Skin of body (tissue), 2 donors: ENCODE measurements around the gene BCAR1. TPM values are rescaled to one million over a fixed set of nuclear protein-coding genes. Genes with fewer than 3 reads are reported as not detected.
"Not testable (repeated sequence)": the region's sequence is repeated elsewhere in the genome, so short reads cannot be mapped to it uniquely, and the experiment has no call there.

Experiments used
- DNase-seq: peaks from one replicate; lab custom pipeline; 2025; lab: John Stamatoyannopoulos, UW
- total RNA-seq: library from RNA; depleted of rRNA; stranded (reverse); fragments of >200 nt; gene quantifications from one replicate; pipeline ENCODE4 v1.2.3, GENCODE V29; 2014

BCAR1 gene
- total RNA-seq, 1 donor from 2014 or later = 16.8 TPM

DNA sequence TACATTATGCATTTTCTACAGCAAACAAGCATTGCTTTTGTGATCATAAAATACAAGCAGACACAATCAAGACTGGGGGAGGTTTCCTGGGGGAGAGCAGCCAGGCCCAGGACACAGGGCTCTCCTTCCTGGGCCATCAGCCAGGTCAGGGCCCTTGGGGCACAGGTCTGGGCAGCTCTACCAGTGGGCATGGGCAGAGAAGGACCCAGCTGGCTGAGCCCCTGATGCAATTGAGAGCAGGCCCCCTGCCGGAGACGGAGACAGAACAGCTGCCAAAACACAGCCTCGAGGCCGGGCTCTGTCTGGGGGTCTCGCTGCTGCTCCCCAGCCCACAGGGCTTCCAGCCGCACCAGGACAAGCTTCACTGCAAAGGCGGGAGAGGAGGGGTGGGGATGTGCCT lies 10.8 kb downstream of the BCAR1 start:
- not testable (repeated sequence) for DNase-seq

DNA sequence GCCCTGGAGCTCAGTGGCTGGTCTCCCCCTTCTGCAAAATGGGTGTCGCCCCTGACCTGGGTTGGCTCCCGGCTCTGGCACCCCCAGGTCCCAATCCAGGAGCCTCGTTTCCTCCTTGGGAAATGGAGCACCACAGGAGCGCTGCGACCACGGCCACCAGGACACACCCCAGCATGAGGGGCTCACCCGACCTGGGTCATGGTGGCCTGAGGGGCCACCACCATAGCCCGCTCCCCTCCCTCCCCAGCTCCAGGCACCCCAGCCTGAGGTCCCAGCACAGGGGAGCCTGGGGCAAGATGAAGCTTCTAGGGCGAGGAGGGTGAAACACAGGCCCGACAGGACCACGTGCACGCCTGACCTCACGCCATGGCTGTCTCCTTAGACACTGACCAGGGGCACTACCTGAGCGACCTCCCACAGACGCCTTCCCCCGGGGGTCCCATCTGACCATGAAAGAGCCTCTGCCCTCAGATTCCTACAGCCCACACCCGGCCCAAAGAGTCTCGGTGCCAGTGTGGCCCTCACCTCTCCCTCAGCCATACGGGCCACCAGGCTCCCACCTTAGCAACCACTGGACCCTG lies 11.8 kb downstream of the BCAR1 start:
- no peak for DNase-seq

DNA sequence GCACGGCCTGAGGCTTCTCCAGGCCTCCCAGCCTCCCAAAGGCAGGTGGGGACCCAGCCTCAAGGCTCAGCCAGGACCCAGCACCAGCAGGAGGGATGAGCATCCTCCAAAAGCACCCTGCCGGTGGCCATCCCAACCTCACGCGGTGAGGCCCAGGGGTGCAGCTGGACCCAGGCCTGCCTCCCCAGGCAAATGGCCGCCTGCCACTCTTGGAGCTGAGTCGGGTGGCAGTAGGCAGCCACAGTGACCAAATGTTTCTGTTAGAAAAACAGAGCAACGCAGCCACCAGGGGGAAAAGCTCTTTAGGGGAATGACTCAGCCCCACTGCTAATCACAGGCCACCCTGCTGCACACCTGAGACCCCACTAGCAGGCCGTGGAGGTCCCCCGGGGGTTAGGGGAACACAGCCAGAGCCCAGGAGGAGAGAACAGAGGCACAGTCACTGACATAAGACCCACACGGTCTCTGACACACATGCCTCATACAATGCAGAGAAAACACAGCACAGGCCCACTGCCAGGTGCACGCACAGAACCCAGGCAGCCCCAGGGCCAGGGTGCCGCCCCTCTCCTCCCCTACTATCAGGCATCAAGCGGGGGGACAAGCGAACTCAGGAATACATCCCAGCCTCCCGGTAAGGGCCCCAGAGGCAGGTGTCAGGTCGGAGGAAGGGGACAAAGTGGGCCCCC lies 12.4 kb downstream of the BCAR1 start:
- no peak for DNase-seq

DNA sequence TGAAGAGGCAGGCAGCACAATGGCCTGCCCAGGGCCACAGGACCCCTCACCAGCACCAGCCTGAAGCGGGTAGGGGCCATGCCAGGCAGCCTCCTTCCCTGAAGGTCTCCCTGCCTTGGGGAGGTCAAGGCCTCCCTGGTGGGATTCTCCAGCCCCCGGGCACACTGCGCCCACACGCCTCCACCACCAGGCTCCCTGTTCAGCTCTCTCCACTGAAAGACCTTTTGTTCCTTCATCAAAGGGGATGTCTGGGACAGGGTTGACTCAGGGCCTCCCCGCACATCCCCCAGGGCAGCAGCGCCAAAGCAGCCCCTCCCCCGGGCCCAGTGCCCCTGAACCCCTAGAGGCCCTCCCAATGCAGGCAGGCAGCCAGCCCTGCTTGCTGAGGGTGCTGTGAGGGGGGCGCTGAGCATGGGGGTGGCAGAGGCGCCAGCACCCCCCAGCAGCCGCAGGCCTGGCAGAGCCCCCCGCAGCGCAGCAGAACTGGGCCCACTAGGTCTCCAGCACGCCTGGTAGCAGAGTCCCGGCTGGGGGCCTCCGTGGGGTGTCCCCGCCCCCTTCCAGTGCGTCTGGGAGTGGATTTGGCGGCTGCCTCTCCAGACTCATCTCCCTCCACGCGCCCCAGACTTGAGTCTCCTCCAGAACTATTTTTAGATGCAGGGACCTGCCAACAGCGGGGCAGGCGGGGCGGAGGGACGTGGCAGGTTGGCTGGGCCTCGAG lies 13.1 kb downstream of the BCAR1 start:
- DNase-seq = peak; percentile 59

DNA sequence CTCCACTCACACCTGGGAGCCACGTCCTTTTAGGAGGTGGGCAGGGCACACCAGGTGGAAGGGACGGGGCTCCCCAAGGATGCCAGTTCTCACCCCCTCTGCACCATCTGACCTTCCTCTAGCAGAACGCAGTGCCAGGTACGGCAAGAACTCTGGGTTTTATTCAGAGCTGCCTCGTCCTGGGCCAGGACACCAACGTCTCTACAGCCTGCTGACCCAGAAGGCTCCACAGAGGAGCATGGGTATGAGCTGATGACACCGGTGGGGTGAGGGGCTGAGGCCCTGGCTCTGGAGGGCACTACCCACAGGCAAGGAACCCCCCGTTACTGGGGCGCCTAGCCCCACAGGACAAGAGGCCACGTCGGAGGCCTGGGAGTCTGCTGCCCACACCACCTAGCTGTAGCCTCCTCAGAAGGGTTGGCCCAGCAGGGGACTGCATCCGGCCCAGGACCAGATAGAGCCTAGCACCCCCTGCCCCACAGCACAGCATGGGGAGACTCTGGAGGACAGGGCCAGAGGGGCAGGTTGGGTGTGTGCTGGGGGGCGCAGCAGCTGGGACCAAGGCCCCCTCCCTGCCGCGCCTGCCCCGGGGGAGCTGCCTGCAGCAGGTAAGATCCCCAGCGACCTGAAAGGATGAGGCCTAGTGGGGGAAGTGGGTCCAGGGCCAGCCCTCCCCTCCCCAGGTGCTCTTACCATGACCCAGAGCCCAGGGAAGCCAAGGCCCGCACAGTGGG lies 13.9 kb downstream of the BCAR1 start:
- DNase-seq = no peak

DNA sequence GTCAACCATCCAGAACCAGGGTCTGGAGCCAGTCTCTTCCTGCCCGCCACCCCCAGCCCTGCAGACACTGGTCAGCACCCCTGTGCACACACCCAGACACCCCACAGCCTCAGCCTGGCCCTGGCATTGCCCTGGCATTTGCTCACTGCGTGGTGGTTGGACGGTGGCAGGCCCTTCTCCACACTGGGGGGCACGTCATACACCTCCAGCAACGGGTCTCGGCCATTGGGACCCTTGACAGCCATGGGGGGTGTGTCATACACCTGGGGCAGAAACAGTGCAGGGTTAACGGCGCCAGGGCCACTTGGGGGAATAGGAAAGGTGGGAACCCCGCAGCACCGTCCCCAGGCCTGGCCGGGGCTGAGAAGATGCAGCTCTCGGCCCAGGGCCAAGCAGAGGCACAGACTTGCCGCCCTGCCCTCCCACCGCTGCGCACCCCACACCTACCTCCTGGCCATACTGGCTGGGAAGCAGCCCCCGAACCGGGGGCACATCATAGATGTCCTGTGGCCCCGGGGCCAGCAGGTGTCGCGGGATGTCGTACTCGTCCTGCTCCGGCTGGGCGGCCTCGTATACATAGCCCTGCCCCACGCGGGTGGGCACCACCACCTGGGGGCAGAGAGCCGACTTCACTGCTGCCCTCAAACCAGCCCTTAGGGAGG lies 14.6 kb downstream of the BCAR1 start:
- DNase-seq = no peak

DNA sequence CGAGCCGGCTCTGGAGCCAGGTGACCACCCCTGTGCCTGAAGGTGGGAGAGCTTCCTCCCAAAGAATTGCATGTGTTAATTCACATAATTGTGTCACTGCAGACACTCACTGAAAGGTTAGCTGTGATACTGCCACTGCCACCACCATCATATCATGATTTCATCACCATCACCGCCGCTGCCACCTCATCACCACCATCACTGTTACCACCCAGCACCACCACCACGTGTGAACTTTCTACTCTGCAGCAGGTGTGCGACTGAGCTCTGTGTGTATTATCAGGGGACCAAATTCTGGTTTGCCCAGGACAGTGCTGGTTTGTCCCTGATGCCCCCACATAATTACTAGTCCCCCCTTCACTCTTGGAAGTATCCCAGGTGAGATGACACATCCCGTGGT lies 15.2 kb downstream of the BCAR1 start:
- DNase-seq = no peak

DNA sequence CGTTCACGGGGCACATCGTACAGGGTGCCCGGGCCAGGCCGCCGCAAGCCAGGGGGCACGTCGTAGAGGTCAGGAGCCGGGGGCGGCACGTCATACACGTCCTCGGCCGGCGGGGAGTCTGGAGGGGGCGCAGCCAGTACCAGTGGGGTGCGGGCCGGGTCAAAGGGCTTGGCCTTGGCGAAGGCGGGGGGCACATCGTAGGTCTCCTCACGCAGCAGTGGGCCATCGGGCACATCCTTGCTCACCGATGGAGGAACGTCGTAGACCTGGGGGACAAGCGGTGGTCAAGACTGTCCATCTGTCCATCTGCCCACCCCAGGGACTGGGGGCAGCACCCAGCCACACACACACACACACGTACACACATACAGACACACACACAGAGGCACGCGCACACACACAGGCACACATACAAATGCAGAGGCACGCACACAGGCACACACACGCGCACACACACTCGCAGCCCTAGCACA lies 15.7 kb downstream of the BCAR1 start:
- DNase-seq = no peak

DNA sequence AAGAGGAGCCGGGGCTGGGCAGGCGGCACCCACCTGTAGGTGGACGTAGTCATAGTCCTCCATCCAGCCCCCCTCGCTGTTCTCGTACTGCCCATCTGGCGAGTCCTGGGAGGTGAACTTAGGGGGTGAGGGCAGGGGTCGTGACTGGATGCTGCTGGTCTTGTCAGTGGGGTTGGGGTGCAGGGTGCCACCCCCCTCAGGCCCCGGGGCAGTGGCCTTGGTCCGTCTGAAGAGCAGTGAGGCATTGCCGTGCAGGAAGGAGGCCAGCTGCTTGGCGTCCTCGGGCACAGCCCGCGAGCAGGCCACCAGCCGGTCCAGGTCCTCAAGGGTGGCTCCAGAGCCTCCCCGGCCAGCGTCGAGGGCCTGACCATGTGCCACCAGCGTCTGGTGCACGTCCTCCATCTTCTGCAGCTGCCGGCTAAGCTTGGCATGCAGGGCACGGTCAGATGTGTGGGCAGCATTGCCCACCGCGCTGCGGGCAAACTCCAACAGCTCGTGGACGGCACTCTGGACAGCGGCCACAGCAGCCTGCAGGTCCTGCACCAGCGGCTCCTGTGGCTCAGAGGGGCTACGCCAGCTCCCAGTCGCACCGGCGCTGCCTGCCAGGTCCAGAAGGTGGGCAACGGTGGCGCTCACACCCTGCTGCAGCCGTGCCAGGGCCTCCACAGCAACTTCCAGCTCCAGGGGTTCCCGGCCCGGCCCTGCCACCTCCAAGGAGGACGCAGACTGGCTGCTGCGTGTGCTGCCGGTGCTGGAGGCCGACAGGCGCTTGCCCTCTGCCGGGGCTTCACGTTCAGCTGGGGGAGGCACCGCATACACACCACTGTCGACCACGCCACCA lies 16.3 kb downstream of the BCAR1 start:
- DNase-seq = no peak

DNA sequence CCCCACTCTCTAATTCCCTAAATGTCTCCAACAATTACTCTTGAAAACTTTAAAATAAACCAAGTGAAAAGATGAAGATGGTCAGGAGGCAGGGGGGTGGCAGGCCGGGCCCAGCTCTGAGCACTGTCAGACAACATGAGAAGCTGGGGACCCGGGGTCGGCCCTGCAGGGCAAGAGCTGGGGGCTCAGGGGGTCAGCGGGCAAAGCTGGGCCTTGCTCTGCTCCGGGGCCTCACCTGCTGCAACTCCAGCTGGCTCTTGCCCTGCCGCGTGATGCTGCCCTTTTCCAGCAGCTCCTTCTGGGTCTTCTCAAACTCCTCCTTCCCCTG lies 17.8 kb downstream of the BCAR1 start:
- DNase-seq = no peak

DNA sequence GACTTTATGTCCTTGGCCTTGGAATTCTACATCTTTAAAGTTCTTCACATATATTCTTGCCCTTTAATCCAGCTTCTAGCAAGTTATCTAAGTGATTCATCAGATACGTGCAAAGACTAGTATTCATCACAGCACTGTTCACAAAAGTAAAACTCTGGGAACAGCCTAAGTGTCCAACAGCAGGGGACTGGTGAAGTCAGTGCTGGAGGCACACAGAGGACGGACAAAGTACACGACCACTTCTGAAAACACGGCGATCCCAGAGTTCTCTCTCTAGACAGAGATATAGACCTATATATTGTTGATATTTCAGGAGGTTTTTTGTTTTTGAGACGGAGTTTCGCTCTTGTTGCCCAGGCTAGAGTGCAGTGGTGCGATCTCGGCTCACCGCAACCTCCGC lies 19.9 kb downstream of the BCAR1 start:
- DNase-seq = no peak

DNA sequence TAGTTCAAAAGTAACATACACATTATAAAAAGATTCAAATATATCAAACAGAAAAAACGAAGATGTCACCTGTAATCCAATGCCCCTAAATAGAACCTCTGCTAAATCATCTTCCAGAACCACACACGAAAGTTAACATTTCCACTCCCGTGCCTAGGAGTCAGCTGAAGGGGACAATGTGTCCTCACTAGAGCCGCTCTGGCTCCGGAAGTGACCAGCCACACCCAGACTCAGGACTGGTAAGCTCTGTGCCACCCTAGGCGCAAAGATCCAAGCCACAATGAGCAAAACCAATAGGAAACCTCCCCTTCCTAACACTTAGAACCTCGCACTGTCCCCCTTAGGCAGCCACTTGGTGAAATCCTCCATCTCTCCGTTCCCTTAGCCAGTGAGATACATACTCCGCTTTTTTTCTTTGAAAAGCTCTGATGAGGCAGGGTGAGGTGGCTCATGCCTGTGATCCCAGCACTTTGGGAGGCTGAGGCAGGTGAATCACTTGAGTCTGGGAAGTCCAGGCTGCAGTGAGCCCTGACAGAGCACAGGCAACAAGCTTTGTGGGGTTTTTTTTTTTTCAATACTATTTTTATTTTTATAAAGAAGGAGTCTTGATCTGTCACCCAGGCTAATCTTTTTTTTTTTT lies 20.8 kb downstream of the BCAR1 start:
- DNase-seq = no peak

DNA sequence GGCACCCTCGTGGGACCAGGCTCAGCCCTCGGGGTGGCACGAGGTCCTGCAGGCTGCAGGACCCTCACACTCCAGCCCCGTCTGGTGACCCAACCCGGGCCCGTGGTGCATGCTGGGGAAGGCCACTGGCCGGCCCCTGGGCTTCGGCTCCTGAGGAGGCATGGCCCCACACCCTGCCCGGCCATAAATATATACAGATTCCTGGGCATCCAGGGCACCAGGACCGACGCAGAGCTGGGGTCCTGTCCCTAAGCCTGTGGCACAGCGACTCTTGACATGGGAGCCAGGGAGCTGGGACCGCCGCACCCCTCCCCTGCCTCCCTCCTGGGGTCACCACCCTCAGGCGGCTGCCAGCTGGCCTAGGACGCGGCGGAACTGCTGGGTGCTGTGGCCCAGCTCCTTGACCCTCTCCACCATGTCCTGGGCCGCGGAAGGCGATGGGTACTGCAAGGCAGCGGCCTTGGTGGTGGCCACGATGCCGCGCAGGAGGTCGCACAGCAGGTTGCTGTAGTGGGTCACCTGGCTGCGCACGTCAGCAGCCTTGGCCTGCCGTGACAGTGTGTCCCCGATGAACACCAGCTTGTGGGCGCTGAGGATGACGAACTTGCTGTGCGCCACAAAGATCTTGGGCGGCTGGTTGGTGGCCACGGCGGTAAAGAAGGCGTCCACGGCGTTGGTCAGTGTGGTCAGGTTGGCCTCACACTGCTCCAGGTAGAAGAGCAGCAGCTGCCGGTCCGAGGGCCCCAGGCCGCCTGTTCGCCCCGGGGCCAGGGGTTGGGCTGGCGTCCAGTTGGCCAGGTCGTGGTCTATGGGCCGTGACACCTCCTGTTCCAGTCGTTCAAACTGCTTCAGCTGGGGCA lies 22.0 kb downstream of the BCAR1 start:
- DNase-seq = no peak

DNA sequence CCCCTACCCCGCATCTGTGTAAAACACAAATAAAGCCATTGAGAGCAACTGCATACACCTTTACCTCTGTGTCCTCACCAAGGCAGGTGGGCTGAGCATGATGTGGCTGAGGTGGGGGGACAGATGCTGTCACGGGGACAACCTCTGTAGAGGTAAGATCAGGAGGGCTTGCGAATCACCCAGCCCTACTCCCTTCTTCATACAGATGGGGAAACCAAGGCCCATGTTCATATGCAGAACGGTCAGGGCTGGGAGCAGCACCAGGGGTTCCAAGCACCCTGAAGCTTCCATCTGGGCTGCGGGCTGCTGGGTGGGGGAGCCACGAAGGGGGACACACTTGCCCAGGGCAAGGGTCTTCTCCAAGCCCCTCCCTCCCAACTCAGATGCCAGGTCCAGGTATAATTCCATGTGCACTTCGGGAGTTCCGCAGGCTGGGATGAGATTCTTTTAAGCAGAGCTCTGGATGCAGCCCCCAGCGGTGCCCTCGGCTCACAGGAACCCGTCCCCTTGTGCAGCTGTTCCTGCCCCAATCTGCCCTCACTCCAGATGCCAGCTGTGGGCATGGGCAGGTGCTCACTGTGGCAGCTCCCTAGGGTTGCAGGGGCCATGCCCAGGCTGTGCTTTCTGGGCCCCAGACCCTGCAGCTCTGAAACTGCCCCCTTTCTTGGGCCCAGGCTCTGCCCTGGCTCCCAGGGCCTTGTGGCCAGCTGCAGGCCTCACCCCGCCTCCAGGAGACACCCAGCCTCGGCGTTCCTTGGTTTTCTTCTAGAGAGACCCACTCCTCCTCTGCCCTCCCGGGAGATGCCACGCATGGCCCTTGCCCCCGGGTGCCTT lies 23.1 kb downstream of the BCAR1 start:
- DNase-seq = no peak

DNA sequence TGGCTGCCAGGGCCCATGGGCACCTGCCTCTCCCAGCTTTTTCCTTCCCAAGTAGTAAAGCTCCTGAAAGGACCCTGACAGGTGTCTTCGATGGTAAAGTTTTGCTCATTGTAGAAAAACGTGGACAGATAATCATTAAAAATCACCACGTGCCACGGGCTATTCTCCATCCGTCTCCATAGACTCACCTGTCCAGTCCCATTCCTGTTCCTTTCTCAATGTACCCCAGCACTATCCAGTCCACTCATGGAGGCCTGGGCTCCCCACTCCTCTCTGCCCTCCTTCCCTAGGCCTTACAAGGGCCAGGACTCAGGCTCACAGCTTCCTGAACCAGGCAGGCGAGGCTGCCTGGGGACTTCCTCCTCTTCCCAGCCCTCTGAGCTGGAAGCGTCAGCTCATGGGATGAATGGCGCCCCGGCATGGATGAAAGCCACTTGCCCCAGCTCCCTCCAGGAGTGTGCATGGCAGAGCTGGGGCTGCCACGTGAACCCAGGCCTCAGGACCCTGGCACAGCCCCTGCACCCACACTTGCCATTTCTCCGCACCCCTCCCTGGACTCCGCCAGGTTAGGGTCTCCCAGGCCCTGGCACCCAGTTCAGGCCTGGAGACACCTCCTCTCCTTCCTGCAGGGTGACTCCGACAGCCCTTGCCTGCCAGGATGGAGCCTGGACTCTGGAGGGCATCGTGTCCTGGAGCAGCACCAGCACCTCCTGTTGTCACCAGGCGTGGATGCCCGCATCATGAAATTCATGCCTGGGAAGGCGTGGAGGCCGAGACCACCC lies 23.9 kb downstream of the BCAR1 start:
- no peak for DNase-seq

DNA sequence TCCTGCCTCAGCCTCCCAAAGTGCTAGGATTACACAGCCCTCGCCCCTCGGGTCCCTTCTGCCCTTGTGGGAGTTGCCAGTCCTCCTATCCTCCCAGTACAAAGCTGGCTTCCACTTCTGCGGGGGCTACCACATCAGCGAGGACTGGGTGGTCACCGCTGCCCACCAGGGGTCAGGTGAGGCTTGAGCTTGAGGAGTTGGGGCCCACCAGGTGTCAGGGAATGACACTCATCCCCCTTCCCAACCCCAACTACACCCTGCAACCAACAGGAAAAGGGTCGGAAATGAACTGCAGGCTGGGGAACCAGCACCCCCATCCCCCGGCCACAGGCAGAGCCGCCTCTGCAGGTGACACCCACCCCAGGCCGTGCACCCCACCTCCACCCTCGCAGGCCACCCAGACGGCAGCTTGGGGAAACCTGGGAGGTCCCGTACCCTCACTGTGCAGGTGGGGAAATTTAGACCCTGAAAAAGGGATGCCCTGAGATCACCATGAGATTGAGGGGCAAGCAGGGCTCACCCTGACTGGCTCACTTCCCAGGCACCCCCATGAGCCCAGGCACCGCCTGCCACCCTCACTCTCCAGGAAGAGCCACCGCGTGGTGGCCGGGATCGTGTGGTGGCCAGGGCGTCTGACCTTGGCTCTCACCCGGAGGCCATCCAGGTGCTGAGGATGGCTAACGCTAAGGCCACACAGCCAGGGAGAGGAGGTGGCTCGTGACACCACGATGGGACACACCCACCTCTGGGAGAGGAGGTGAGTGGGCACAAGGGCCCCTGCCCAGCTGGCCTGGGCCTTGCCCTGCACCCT lies 24.7 kb downstream of the BCAR1 start:
- no peak for DNase-seq
